Nephron progenitor cell (in vitro differentiated cells): ENCODE data around the gene RAVER1.

Experiments
- DNase-seq: peaks from one replicate; pipeline ENCODE4 v3.0.0; 2021
- H3K27ac Mint-ChIP-seq: 2 replicates; pipeline ENCODE4 v1.8.0; 2021; ENCODE audit warnings: mild to moderate bottlenecking, moderate library complexity, mixed read lengths
- H3K27me3 Mint-ChIP-seq: 2 replicates; pipeline ENCODE4 v1.8.0; 2021; ENCODE audit warnings: mild to moderate bottlenecking, low read depth, mixed read lengths; ENCODE audit not compliant: poor library complexity
- H3K36me3 Mint-ChIP-seq: 2 replicates; pipeline ENCODE4 v1.8.0; 2021; ENCODE audit warnings: low read depth, mixed read lengths
- H3K4me1 Mint-ChIP-seq: 2 replicates; pipeline ENCODE4 v1.8.0; 2021; ENCODE audit warnings: mixed read lengths
- H3K4me3 Mint-ChIP-seq: 2 replicates; pipeline ENCODE4 v1.8.0; 2021; ENCODE audit warnings: mild to moderate bottlenecking, moderate library complexity, mixed read lengths
- H3K9me3 Mint-ChIP-seq: 2 replicates; pipeline ENCODE4 v1.8.0; 2021; ENCODE audit warnings: mild to moderate bottlenecking, moderate library complexity, mixed read lengths
- CTCF ChIP-seq: fragments of 200-600 bp; sonication (generic); IDR thresholded peaks from 2 replicates; pipeline ENCODE4 v1.5.0; 2021; ENCODE audit warnings: antibody characterized with exemption

Gene RAVER1

GRCh38 chr19:10321874-10322835 is 11.2 kb downstream of the RAVER1 start:
- DNase-seq: no peak
- H3K27ac Mint-ChIP-seq: peak overlapping the region; percentile 68
- no peaks in the 10 kb centered on the region for H3K27me3 Mint-ChIP-seq
- no peaks in the 10 kb centered on the region for H3K4me1 Mint-ChIP-seq
- no peak overlapping the region for H3K4me3 Mint-ChIP-seq
- no peaks in the 10 kb centered on the region for H3K9me3 Mint-ChIP-seq
- TF ChIP-seq CTCF: no peak
- H3K36me3 Mint-ChIP-seq: peaks cover 27% of the 10 kb centered on the region

- no peak for DNase-seq
- Mint-ChIP-seq H3K36me3 (peaks cover 27% of the 10 kb centered on the region), H3K4me1 (peaks cover 1% of the 10 kb centered on the region), H3K9me3 (no peaks in the 10 kb centered on the region), H3K27me3 (no peaks in the 10 kb centered on the region), H3K4me3 (no peak overlapping the region), H3K27ac (no peak overlapping the region)
- no peak for TF ChIP-seq CTCF
These were observed 11.9 kb downstream of the RAVER1 start for GRCh38 chr19:10321417-10321797.

DNA sequence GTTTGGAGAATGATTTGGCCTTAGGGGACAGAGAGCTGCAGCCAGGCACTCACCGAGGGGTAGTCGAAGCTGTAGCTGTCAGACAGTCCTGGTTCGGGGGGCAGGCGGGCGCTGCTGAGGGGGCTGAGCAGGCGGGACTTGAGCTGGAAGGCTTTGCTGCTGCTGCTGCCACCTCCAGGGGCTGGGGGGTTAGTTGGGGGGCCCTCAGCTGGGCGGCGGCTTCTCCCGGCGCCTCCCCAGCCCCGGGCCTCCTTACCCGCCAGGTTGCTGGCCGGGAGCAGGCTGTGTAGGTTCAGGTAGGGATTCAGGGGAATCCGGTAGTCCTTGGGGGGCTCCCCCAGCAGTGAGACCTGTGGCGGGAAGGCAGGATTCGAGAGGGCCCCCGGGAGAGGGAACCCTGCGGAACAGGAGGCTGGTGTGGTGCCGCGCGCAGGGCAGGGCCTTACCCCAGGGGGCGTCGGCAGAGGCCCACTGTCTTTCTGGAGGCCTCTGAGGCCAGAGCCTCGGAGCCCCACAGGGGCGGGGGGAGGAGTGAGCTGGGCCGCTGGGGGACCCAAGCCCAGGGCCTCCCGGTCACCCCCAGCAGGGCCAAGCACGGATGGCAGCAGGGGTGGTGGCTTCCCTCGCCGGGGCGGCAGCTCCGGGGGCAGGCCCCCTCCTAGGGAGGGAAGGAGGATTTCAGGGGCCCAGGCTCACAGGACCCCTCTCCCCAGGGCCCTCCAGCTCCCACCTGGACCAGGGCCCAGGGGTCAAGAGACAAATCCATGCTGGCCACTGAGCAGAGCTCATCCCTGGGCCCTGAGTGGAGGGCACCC is 12.5 kb downstream of the RAVER1 start:
- no peaks in the 10 kb centered on the region for H3K9me3 Mint-ChIP-seq
- H3K4me3 Mint-ChIP-seq: no peak overlapping the region
- DNase-seq: no peak
- no peaks in the 10 kb centered on the region for H3K27me3 Mint-ChIP-seq
- no peak overlapping the region for H3K27ac Mint-ChIP-seq
- peaks cover 7% of the 10 kb centered on the region for H3K4me1 Mint-ChIP-seq
- H3K36me3 Mint-ChIP-seq: peaks cover 25% of the 10 kb centered on the region
- no peak for TF ChIP-seq CTCF

GRCh38 chr19:10318807-10319682 is 14.3 kb downstream of the RAVER1 start:
- Mint-ChIP-seq H3K36me3 (peaks cover 20% of the 10 kb centered on the region), H3K27ac (no peak overlapping the region), H3K4me3 (no peak overlapping the region), H3K9me3 (no peaks in the 10 kb centered on the region), H3K4me1 (peaks cover 23% of the 10 kb centered on the region), H3K27me3 (no peaks in the 10 kb centered on the region)
- DNase-seq: no peak
- TF ChIP-seq CTCF: no peak

DNA sequence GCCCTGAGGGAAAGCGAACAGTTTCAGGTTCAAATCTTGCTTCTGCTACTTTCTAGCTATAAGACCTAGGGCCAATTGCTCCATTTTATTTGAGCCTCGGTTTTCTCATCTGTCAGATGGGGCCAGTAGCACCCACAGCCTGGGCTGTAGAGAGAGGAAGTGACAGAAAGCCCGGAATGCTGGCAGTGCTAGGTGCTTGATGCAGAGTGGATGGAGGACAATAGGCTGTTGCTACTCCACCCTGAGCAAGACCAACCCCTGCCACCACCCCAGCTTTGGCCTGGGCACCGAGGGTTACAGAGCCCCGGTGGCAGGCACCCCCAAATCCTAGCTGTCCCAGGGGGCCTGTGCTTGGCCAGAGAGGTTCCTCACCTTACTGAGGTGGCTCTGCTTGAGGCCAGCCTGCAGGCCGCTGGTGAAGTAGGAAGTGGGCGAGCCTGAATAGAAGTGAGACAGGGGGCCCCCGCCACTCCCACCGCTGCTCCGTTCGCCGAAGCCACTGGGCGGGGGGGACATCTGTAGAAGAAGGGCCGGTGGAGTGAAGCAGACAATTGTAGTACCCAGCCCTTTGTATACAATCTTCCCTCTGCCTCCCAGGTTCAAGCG is 15.4 kb downstream of the RAVER1 start:
- H3K9me3 Mint-ChIP-seq: no peaks in the 10 kb centered on the region
- no peaks in the 10 kb centered on the region for H3K27me3 Mint-ChIP-seq
- H3K4me3 Mint-ChIP-seq: no peak overlapping the region
- TF ChIP-seq CTCF: no peak
- H3K36me3 Mint-ChIP-seq: peaks cover 24% of the 10 kb centered on the region
- peaks cover 23% of the 10 kb centered on the region for H3K4me1 Mint-ChIP-seq
- DNase-seq: no peak
- H3K27ac Mint-ChIP-seq: peak overlapping the region; percentile 68
